ENCODE results near the gene ETNK2.

The ETNK2 gene

DNA sequence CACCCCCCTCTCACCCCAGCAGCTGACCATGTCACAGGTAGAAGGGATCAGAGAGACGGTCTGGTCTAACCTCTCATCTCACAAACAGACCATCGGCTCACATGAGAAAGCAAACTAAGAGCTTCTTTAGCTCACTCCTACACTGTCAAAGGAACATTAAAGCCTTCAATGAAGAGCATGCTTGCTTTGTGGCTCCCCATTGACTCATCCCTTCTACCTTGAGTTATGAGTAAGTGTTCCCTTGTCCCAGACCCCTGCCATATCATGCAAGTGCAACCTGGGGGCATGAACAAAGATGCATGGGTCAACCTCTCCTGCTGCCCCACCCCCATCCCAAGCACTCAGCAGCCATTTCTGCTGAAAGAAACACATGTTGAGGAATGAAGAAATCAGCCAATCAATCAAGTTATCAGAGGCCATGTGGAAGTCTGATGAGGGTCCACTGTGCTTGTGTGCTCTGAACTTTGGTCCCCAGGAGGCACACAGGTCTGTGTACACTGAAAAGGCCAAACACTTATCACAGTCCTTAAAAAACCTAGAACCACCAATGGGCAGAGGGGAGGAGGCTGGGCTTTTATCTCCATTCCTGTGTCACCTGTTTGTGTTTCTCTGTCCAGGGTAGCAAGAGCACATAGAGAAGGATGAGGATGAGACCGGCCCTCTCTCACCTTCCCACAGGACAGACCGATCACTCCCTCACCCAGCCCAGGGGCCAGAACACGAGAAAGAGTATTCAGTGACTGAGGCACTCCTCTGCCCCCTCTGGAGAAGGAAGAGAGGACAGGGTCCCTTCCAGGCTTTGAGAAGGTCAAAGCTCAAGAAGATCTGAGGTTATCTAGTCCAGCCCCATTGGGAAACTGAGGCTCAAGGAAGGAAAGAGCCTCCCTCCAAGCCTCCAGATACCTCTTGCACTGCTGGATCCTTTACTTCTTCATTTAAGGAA lies 9.5 kb downstream of the ETNK2 start:
- TF ChIP-seq FOXK2 (IDR thresholded peaks at IDR 0.05) (no peak), CTBP1 (IDR thresholded peaks at IDR 0.05; ENCODE audit: borderline replicate concordance) (no peak), L3MBTL2 (conservative IDR thresholded peaks at IDR 0.05) (no peak), BHLHE40 (IDR thresholded peaks at IDR 0.05; ENCODE audit: borderline replicate concordance) (no peak)
- POLR2A ChIA-PET: no interaction called here
- no peak for DNase-seq (ENCODE audit: extremely low spot score)
- CTCF ChIA-PET: interaction anchor here (0.6 to 0.9 kb wide), 2 partner anchors 64 to 283 kb away, joined by 4 read pairs; no protein-coding TSS in a partner anchor

DNA sequence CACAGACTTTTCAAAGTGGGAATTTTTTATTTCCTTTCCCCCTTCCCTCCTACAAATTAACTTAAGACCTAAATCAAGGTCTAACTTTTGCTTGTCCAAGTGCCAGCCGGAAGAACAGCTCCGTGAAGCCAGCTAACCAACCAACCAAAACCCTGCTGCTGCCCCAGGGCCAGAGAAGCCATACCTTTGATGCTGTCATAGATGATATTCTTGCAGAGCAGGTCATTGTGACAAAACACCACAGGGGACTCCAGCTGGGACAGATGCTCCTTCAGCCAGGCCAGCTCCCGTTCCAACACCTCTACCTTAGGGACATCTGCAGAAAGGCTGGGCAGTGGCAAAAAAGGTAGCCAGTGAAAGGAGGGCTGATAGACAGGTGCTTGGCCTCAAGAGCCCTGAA lies 10.7 kb downstream of the ETNK2 start:
- POLR2A ChIA-PET: no interaction called here
- TF ChIP-seq FOXK2 (IDR thresholded peaks at IDR 0.05) (no peak), TARDBP (IDR thresholded peaks at IDR 0.05) (no peak), ARNT (IDR thresholded peaks at IDR 0.05) (no peak)
- CTCF ChIA-PET: interaction anchor here (0.9 kb wide), 1 partner anchor 282 kb away, joined by 4 read pairs; no protein-coding TSS in a partner anchor
- no peak for DNase-seq (ENCODE audit: extremely low spot score)

DNA sequence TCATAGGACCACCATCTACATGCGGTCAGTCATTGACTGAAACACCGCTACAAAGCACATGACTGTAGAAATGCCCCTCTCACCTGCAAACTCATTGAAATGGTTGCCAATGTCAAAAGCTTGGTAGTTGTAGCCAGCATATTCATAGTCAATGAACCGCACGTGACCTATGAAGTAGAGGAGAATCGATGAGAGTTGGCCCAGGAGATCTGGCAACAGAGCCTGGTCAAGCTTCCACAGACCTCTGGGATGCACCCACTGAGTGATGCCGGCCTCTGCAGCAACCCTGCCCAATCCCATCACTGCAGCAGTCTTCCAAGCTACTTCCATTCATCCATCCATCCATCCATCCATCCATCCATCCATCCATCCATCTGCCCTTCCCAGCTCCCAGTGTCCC lies 11.9 kb downstream of the ETNK2 start:
- no peak for DNase-seq (ENCODE audit: extremely low spot score)
- TF ChIP-seq SUZ12 (IDR thresholded peaks at IDR 0.05) (no peak), LEF1 (IDR thresholded peaks at IDR 0.05; ENCODE audit: borderline replicate concordance) (no peak)
- ChIA-PET POLR2A (interaction anchor here (1.3 kb wide), 1 partner anchor 12 kb away, joined by 5 read pairs; the partner anchor contains the start of gene ETNK2), CTCF (interaction anchor here (3.1 kb wide), 1 partner anchor 11 kb away, joined by 9 read pairs; no protein-coding TSS in a partner anchor)

DNA sequence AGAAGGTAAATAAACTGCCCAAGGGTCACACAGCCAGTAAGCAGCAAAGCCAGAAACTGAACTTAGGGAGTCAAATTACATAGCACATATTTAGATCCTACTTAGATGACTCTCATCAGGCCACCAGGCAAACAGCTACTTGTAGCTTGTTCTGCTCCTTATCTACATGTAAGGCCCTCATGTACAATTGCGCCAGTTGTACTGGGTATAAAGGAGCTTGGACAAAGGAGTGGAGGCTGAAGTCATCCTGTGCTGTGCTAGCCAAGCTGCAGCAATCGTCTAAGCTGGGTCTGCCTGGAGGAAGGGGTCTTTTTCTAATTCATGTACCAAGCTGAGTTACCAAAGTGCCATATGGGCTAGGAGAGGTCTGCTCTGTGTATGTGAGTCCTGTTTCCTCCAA lies 12.8 kb downstream of the ETNK2 start:
- ChIA-PET CTCF (interaction anchor here (3.1 kb wide), 1 partner anchor 10 kb away, joined by 9 read pairs; no protein-coding TSS in a partner anchor), POLR2A (interaction anchor here (1.3 kb wide), 1 partner anchor 13 kb away, joined by 5 read pairs; the partner anchor contains the start of gene ETNK2)
- no peak for DNase-seq (ENCODE audit: extremely low spot score)
- TF ChIP-seq FOXA1 (IDR thresholded peaks at IDR 0.05) (no peak), L3MBTL2 (conservative IDR thresholded peaks at IDR 0.05) (no peak), FOXK2 (IDR thresholded peaks at IDR 0.05) (no peak), SUZ12 (IDR thresholded peaks at IDR 0.05) (no peak), BHLHE40 (IDR thresholded peaks at IDR 0.05; ENCODE audit: borderline replicate concordance) (no peak), ELF4 (IDR thresholded peaks at IDR 0.05) (no peak), HDGF (IDR thresholded peaks at IDR 0.05; ENCODE audit: borderline replicate concordance) (no peak), LEF1 (IDR thresholded peaks at IDR 0.05; ENCODE audit: borderline replicate concordance) (no peak), ARNT (IDR thresholded peaks at IDR 0.05) (no peak), ZNF384 (IDR thresholded peaks at IDR 0.05) (no peak), NFRKB (IDR thresholded peaks at IDR 0.05) (no peak), TARDBP (IDR thresholded peaks at IDR 0.05) (no peak), FOXM1 (IDR thresholded peaks at IDR 0.05; ENCODE audit: borderline replicate concordance) (no peak), CTBP1 (IDR thresholded peaks at IDR 0.05; ENCODE audit: borderline replicate concordance) (no peak), SP1 (IDR thresholded peaks at IDR 0.05) (no peak)
- TF ChIP-seq, protein P1, sequence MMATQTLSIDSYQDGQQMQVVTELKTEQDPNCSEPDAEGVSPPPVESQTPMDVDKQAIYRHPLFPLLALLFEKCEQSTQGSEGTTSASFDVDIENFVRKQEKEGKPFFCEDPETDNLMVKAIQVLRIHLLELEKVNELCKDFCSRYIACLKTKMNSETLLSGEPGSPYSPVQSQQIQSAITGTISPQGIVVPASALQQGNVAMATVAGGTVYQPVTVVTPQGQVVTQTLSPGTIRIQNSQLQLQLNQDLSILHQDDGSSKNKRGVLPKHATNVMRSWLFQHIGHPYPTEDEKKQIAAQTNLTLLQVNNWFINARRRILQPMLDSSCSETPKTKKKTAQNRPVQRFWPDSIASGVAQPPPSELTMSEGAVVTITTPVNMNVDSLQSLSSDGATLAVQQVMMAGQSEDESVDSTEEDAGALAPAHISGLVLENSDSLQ (IDR thresholded peaks at IDR 0.05): no peak

DNA sequence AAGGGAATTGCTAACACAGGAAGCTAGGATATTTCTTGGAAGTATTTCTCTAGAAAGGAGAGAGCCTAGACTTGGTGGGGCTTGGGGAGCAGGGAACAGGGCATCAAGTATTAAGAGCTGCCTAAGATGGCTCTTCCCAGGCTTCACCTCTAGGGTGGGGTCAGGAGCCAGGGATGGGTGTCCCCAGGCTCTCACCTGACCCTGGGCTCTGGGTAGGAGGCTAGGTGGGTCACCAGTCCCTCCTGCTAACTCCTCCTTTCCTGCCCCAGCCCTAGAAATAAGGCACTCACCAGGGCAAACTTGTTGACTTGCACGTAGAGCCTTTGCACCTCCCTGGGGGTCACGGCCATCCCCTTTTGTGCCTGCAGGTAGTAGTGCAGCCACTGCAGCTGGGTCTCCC lies 15.0 kb downstream of the ETNK2 start:
- ChIA-PET CTCF (no interaction called here), POLR2A (no interaction called here)
- no peak for TF ChIP-seq SUZ12 (IDR thresholded peaks at IDR 0.05)
- no peak for TF ChIP-seq FOXA1 (IDR thresholded peaks at IDR 0.05)
- TF ChIP-seq LEF1 (IDR thresholded peaks at IDR 0.05; ENCODE audit: borderline replicate concordance): no peak
- TF ChIP-seq, protein P1 (IDR thresholded peaks at IDR 0.05): no peak
- TF ChIP-seq SP1 (IDR thresholded peaks at IDR 0.05): no peak
- TF ChIP-seq FOXM1 (IDR thresholded peaks at IDR 0.05; ENCODE audit: borderline replicate concordance): no peak
- no peak for TF ChIP-seq ZNF384 (IDR thresholded peaks at IDR 0.05)
- no peak for TF ChIP-seq TARDBP (IDR thresholded peaks at IDR 0.05)
- TF ChIP-seq L3MBTL2 (conservative IDR thresholded peaks at IDR 0.05): no peak
- TF ChIP-seq NFRKB (IDR thresholded peaks at IDR 0.05): no peak
- DNase-seq (ENCODE audit: extremely low spot score): no peak

DNA sequence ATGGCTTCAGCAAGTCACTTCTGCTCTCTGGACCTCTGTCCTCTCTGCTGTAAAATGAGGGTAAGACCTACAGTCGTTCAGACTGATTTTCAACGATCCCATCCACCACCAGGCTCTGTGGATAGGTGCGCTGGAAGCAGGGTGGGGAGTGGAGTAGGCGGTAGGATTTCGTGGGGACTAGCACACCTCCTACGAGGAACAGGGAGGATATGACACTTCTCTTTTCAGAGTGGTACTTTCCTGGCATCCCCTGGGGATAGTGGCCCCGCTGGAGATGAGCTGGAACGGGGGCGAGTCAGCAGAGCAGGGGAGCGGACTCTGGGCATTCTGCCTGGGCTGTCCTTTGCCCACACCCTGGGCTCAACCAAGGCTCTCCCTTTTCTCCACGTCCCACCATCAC lies 17.7 kb downstream of the ETNK2 start:
- DNase-seq (ENCODE audit: extremely low spot score): no peak
- ChIA-PET CTCF (no interaction called here), POLR2A (no interaction called here)
- TF ChIP-seq L3MBTL2 (conservative IDR thresholded peaks at IDR 0.05): no peak
- no peak for TF ChIP-seq TARDBP (IDR thresholded peaks at IDR 0.05)
- TF ChIP-seq CTBP1 (IDR thresholded peaks at IDR 0.05; ENCODE audit: borderline replicate concordance): no peak

DNA sequence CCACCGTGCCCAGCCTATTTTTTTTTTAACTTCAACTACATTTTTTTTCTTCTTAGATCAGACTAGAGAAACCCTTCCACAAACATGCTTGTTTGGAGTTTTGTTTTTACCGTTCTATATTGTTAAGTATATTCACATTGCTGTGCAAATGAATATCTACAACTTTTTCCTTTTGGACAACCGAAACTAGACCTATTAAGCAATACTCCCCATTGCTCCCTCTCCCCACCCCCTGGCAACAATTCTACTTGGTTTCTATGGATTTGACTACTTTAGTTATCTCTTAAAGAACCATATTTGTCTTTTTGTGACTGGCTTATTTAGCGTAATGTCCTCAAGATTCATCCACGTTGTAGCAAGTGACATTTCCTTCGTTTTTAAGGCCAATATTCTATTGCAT lies 19.1 kb downstream of the ETNK2 start:
- TF ChIP-seq LEF1 (IDR thresholded peaks at IDR 0.05; ENCODE audit: borderline replicate concordance) (no peak), ELF4 (IDR thresholded peaks at IDR 0.05) (no peak), ZNF384 (IDR thresholded peaks at IDR 0.05) (no peak), SP1 (IDR thresholded peaks at IDR 0.05) (no peak), HDGF (IDR thresholded peaks at IDR 0.05; ENCODE audit: borderline replicate concordance) (no peak)
- ChIA-PET CTCF (no interaction called here), POLR2A (no interaction called here)
- no peak for DNase-seq (ENCODE audit: extremely low spot score)

All from HEK293T (cell line).